Type B pancreatic cell (in vitro differentiated cells): ENCODE measurements around the gene FBXL3. TPM values are rescaled to one million over a fixed set of nuclear protein-coding genes. Genes with fewer than 3 reads are reported as not detected.
A peak's percentile ranks its signal among the peaks of the same experiment; 100 is the strongest.

Source experiments
- DNase-seq: peaks from one replicate; pipeline ENCODE4 v3.0.0; 2021; ENCODE audit warnings: mixed read lengths; ENCODE audit not compliant: unreplicated experiment; ENCODE audit errors: extremely low spot score
- H3K27ac Mint-ChIP-seq: 2 replicates; pipeline ENCODE4 v1.8.0; 2021; ENCODE audit warnings: mild to moderate bottlenecking, mixed read lengths
- H3K27me3 Mint-ChIP-seq: 2 replicates; pipeline ENCODE4 v1.8.0; 2021; ENCODE audit warnings: mixed read lengths
- H3K36me3 Mint-ChIP-seq: 2 replicates; pipeline ENCODE4 v1.8.0; 2021; ENCODE audit warnings: mixed read lengths
- H3K4me1 Mint-ChIP-seq: one replicate; pipeline ENCODE4 v1.8.0; 2021; ENCODE audit warnings: mixed read lengths; ENCODE audit not compliant: unreplicated experiment
- H3K4me3 Mint-ChIP-seq: 2 replicates; pipeline ENCODE4 v1.8.0; 2021; ENCODE audit warnings: mild to moderate bottlenecking, mixed read lengths
- H3K9me3 Mint-ChIP-seq: 2 replicates; pipeline ENCODE4 v1.8.0; 2021; ENCODE audit warnings: mixed read lengths
- CTCF ChIP-seq: fragments of 200-600 bp; sonication (generic); conservative IDR thresholded peaks from 2 replicates; pipeline ENCODE4 v1.5.0; 2021; ENCODE audit warnings: antibody characterized with exemption, mild to moderate bottlenecking
- total RNA-seq: library from RNA; stranded (reverse); gene quantifications from 2 replicates; pipeline ENCODE4 v1.2.1, GENCODE V29; 2021; ENCODE audit warnings: low replicate concordance

Gene FBXL3
- total RNA-seq, 1 donor from 2014 or later = 28.7 TPM

- DNase-seq = no peak
- no peaks in the 10 kb centered on the region for H3K36me3 Mint-ChIP-seq
- no peak for TF ChIP-seq CTCF
- no peak overlapping the region for H3K27ac Mint-ChIP-seq
- no peak overlapping the region for H3K4me3 Mint-ChIP-seq
- H3K4me1 Mint-ChIP-seq = peaks cover 5% of the 10 kb centered on the region
- H3K9me3 Mint-ChIP-seq = no peaks in the 10 kb centered on the region
- H3K27me3 Mint-ChIP-seq = peaks cover 40% of the 10 kb centered on the region
These were observed 43.3 kb downstream of the FBXL3 start for GRCh38 chr13:76983676-76984075.

- peaks cover 9% of the 10 kb centered on the region for H3K4me1 Mint-ChIP-seq
- no peaks in the 10 kb centered on the region for H3K9me3 Mint-ChIP-seq
- no peak for DNase-seq
- no peak overlapping the region for H3K27ac Mint-ChIP-seq
- no peaks in the 10 kb centered on the region for H3K36me3 Mint-ChIP-seq
- H3K4me3 Mint-ChIP-seq = no peak overlapping the region
- TF ChIP-seq CTCF = no peak
- H3K27me3 Mint-ChIP-seq = peaks cover 36% of the 10 kb centered on the region
These were observed 44.9 kb downstream of the FBXL3 start for GRCh38 chr13:76982061-76982460.

GRCh38 chr13:76980075-76980718 lies 46.8 kb downstream of the FBXL3 start:
- peak; percentile 91 for DNase-seq
- H3K36me3 Mint-ChIP-seq = no peaks in the 10 kb centered on the region
- no peak overlapping the region for H3K27ac Mint-ChIP-seq
- no peak overlapping the region for H3K4me3 Mint-ChIP-seq
- H3K4me1 Mint-ChIP-seq = peaks cover 18% of the 10 kb centered on the region
- peaks cover 5% of the 10 kb centered on the region for H3K9me3 Mint-ChIP-seq
- H3K27me3 Mint-ChIP-seq = peaks cover 25% of the 10 kb centered on the region
- peak; percentile 99 for TF ChIP-seq CTCF

GRCh38 chr13:76976929-76977328 lies 50.0 kb downstream of the FBXL3 start:
- peaks cover 5% of the 10 kb centered on the region for H3K9me3 Mint-ChIP-seq

GRCh38 chr13:76976490-76976889 lies 50.5 kb downstream of the FBXL3 start:
- H3K36me3 Mint-ChIP-seq = no peaks in the 10 kb centered on the region
- peaks cover 39% of the 10 kb centered on the region for H3K4me1 Mint-ChIP-seq
- TF ChIP-seq CTCF = no peak
- DNase-seq = no peak
- H3K4me3 Mint-ChIP-seq = peak overlapping the region; percentile 42
- peaks cover 5% of the 10 kb centered on the region for H3K9me3 Mint-ChIP-seq
- H3K27ac Mint-ChIP-seq = peak overlapping the region; percentile 76
- H3K27me3 Mint-ChIP-seq = peaks cover 22% of the 10 kb centered on the region

More at GRCh38 chr13:76976929-76977328, 50.0 kb downstream of the FBXL3 start:
- H3K4me1 Mint-ChIP-seq = peaks cover 34% of the 10 kb centered on the region
- no peak for TF ChIP-seq CTCF
- peak overlapping the region; percentile 76 for H3K27ac Mint-ChIP-seq
- no peaks in the 10 kb centered on the region for H3K36me3 Mint-ChIP-seq
- no peak for DNase-seq
- H3K27me3 Mint-ChIP-seq = peaks cover 26% of the 10 kb centered on the region
- H3K4me3 Mint-ChIP-seq = peak overlapping the region; percentile 42
